Activated T-helper 1 cell treated with anti-CD3 and anti-CD28 coated beads, Interleukin-12 subunit alpha, Interleukin-12 subunit beta, Interleukin-2, Interleukin-4 antibody, amounts not matched to agents 30 ng/mL and 10 ng/mL and 1 ng/mL, durations not matched to agents 14 hours and 24 hours and 36 hours (primary cell): ENCODE results near the gene HAUS5. TPM values are rescaled to one million over a fixed set of nuclear protein-coding genes. Genes with fewer than 3 reads are reported as not detected.

Source experiments
- DNase-seq: peaks from one replicate; pipeline ENCODE4 v3.0.0; 2021; ENCODE audit warnings: low spot score
- H3K27ac Mint-ChIP-seq: one replicate; pipeline ENCODE4 v1.8.0; 2021; ENCODE audit warnings: mild to moderate bottlenecking, mixed read lengths
- H3K27me3 Mint-ChIP-seq: one replicate; pipeline ENCODE4 v1.8.0; 2022; ENCODE audit warnings: mild to moderate bottlenecking, moderate library complexity, mixed read lengths; ENCODE audit not compliant: insufficient read depth
- H3K36me3 Mint-ChIP-seq: one replicate; pipeline ENCODE4 v1.8.0; 2021; ENCODE audit warnings: low read depth, mixed read lengths
- H3K4me1 Mint-ChIP-seq: one replicate; pipeline ENCODE4 v1.8.0; 2021; ENCODE audit warnings: low read depth, mixed read lengths
- H3K4me3 Mint-ChIP-seq: one replicate; pipeline ENCODE4 v1.8.0; 2021; ENCODE audit warnings: mild to moderate bottlenecking, moderate library complexity, mixed read lengths
- H3K9me3 Mint-ChIP-seq: one replicate; pipeline ENCODE4 v1.8.0; 2021; ENCODE audit warnings: mixed read lengths
- intact Hi-C: fragments of 100-400 bp; cut with micrococcal nuclease; formaldehyde crosslinking; loops from one replicate; pipeline ENCODE4 v1.15.1; 2024
- total RNA-seq: library from RNA; stranded (reverse); gene quantifications from 2 replicates; pipeline ENCODE4 v1.2.3, GENCODE V29; 2022

Gene HAUS5
- total RNA-seq, 1 donor from 2014 or later = 41.0 TPM

GRCh38 chr19:35669974-35670373 lies 57.4 kb downstream of the HAUS5 start:
- H3K9me3 Mint-ChIP-seq = no peaks in the 10 kb centered on the region
- H3K27ac Mint-ChIP-seq = no peak overlapping the region
- intact Hi-C loops = no loop called here
- H3K27me3 Mint-ChIP-seq = peaks cover 30% of the 10 kb centered on the region
- no peak overlapping the region for H3K4me3 Mint-ChIP-seq
- DNase-seq = no peak
- H3K4me1 Mint-ChIP-seq = peaks cover 15% of the 10 kb centered on the region
- H3K36me3 Mint-ChIP-seq = no peaks in the 10 kb centered on the region

GRCh38 chr19:35670686-35671085 lies 58.2 kb downstream of the HAUS5 start:
- intact Hi-C loops = no loop called here
- peaks cover 15% of the 10 kb centered on the region for H3K4me1 Mint-ChIP-seq
- no peak overlapping the region for H3K27ac Mint-ChIP-seq
- H3K27me3 Mint-ChIP-seq = peaks cover 30% of the 10 kb centered on the region
- H3K36me3 Mint-ChIP-seq = no peaks in the 10 kb centered on the region
- no peak overlapping the region for H3K4me3 Mint-ChIP-seq
- no peaks in the 10 kb centered on the region for H3K9me3 Mint-ChIP-seq
- no peak for DNase-seq

GRCh38 chr19:35671818-35672217 lies 59.3 kb downstream of the HAUS5 start:
- peaks cover 15% of the 10 kb centered on the region for H3K4me1 Mint-ChIP-seq
- intact Hi-C loops = loop anchor here (2.0 kb wide), 1 partner anchor 39 kb away; no protein-coding TSS in a partner anchor
- H3K36me3 Mint-ChIP-seq = no peaks in the 10 kb centered on the region
- H3K9me3 Mint-ChIP-seq = no peaks in the 10 kb centered on the region
- H3K4me3 Mint-ChIP-seq = no peak overlapping the region
- no peak for DNase-seq
- H3K27ac Mint-ChIP-seq = no peak overlapping the region
- H3K27me3 Mint-ChIP-seq = peaks cover 33% of the 10 kb centered on the region

- no peaks in the 10 kb centered on the region for H3K9me3 Mint-ChIP-seq
- peak overlapping the region; percentile 29 for H3K27ac Mint-ChIP-seq
- H3K4me3 Mint-ChIP-seq = peak overlapping the region; percentile 81
- H3K4me1 Mint-ChIP-seq = peaks cover 15% of the 10 kb centered on the region
- H3K36me3 Mint-ChIP-seq = no peaks in the 10 kb centered on the region
- intact Hi-C loops = loop anchor here (1.0 to 2.0 kb wide), 3 partner anchors 25 to 45 kb away; partner anchors contain the start of gene COX6B1
- H3K27me3 Mint-ChIP-seq = peaks cover 37% of the 10 kb centered on the region
- DNase-seq = peak; percentile 58
Observed at GRCh38 chr19:35673121-35673804, 60.7 kb downstream of the HAUS5 start.

Other genes starting within 250 kb of the HAUS5 start
- 0.20 TPM in 1 of 2 replicates, not detected in the other for gene GPR42, start 241.7 kb upstream of the HAUS5 start, total RNA-seq
- gene FFAR2, start 164.5 kb upstream of the HAUS5 start, total RNA-seq = not detected in 2 replicates
- not detected in 2 replicates for gene KRTDAP, start 122.3 kb upstream of the HAUS5 start, total RNA-seq
- not detected in 2 replicates for gene DMKN, start 99.1 kb upstream of the HAUS5 start, total RNA-seq
- gene SBSN, start 84.4 kb upstream of the HAUS5 start, total RNA-seq = not detected in 2 replicates
- not detected in 2 replicates for gene GAPDHS, start 79.3 kb upstream of the HAUS5 start, total RNA-seq
- gene TMEM147, start 67.1 kb upstream of the HAUS5 start, total RNA-seq = 122 and 123 TPM in 2 replicates
- not detected in 2 replicates for gene ATP4A, start 49.1 kb upstream of the HAUS5 start, total RNA-seq
- not detected in 2 replicates for gene PMIS2, start 26.6 kb upstream of the HAUS5 start, total RNA-seq
- gene RBM42, start 16.3 kb downstream of the HAUS5 start, total RNA-seq = 105 and 118 TPM in 2 replicates
- gene ETV2, start 29.0 kb downstream of the HAUS5 start, total RNA-seq = 0.98 and 1.0 TPM in 2 replicates
- gene COX6B1, start 35.6 kb downstream of the HAUS5 start, total RNA-seq = 434 and 451 TPM in 2 replicates
- gene UPK1A, start 53.8 kb downstream of the HAUS5 start, total RNA-seq = 0.41 and 0.51 TPM in 2 replicates
- gene ZBTB32, start 91.8 kb downstream of the HAUS5 start, total RNA-seq = 126 TPM in 2 replicates
- 61.9 and 65.2 TPM in 2 replicates for gene KMT2B, start 105.3 kb downstream of the HAUS5 start, total RNA-seq
- 105 and 106 TPM in 2 replicates for gene IGFLR1, start 129.7 kb downstream of the HAUS5 start, total RNA-seq
- gene U2AF1L4, start 132.7 kb downstream of the HAUS5 start, total RNA-seq = 28.1 and 29.7 TPM in 2 replicates
- 50.6 and 54.6 TPM in 2 replicates for gene PSENEN, start 132.9 kb downstream of the HAUS5 start, total RNA-seq
- gene LIN37, start 135.8 kb downstream of the HAUS5 start, total RNA-seq = 9.3 and 9.8 TPM in 2 replicates
- 0.78 TPM in 1 of 2 replicates, not detected in the other for gene HSPB6, start 144.3 kb downstream of the HAUS5 start, total RNA-seq
- 39.5 and 45.1 TPM in 2 replicates for gene PROSER3, start 145.4 kb downstream of the HAUS5 start, total RNA-seq
- gene ARHGAP33, start 162.8 kb downstream of the HAUS5 start, total RNA-seq = 24.5 and 25.8 TPM in 2 replicates
- gene PRODH2, start 200.1 kb downstream of the HAUS5 start, total RNA-seq = not detected in 2 replicates
- 0.05 TPM in 1 of 2 replicates, not detected in the other for gene NPHS1, start 239.8 kb downstream of the HAUS5 start, total RNA-seq
- 1.7 TPM in 2 replicates for gene KIRREL2, start 244.2 kb downstream of the HAUS5 start, total RNA-seq